Measurements from ENCODE around the gene CHD2. TPM values are rescaled to one million over a fixed set of nuclear protein-coding genes. Genes with fewer than 3 reads are reported as not detected.

Gene CHD2
- total and polyA plus RNA-seq, 2 donors (not counting 3 experiments of a cell fraction or from before 2014, with no cell fraction given) = 53.8 to 97.9 TPM

DNA sequence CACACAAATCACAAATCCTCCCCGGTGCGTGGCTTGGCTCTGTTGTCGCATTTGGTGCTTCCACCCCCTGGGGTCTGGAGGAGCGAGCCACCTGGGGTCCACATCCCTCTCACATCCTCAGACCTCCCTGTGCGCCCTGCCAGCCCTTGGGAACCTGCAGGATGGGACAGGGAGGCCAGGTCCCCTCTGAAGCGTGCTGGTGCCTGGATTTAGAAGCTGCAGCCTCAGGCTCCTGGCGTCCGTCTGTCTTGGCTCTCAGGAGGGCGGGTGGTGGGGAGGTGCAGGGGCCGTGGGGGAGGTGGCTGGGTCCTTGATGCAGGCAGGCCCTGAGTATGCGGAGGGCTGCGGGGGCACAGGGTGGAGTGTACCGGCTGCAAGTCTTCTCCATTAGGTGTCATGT lies 150.5 kb downstream of the CHD2 start:
- H3K27me3 ChIP-seq (ENCODE audit: control insufficient read depth in 2 of 2, insufficient read depth in 2 of 2, low read length in 2 of 2) = no peaks in the 10 kb centered on the region
- no peak overlapping the region for H3K27ac ChIP-seq (ENCODE audit: insufficient read depth, low read depth, low read length)
- no peaks in the 10 kb centered on the region for H3K4me1 ChIP-seq (ENCODE audit: control insufficient read depth, extremely low read depth, insufficient read depth, low read length)
- no peak for DNase-seq (ENCODE audit: low read depth, low spot score)
- TF ChIP-seq JUN (IDR thresholded peaks at IDR 0.05; ENCODE audit: borderline replicate concordance, insufficient read depth, insufficient read length, low read depth) (no peak), FOS (IDR thresholded peaks at IDR 0.05; ENCODE audit: borderline replicate concordance, insufficient read depth, low read length) (no peak), EZH2 (IDR thresholded peaks at IDR 0.05; ENCODE audit: borderline replicate concordance, low read depth, low read length, severe bottlenecking) (no peak), MYC (IDR thresholded peaks at IDR 0.05; ENCODE audit: low read depth, low read length) (no peak), POLR2A (IDR thresholded peaks at IDR 0.05; ENCODE audit: low read depth, low read length) (no peak), POLR2AphosphoS5 (IDR thresholded peaks at IDR 0.05; ENCODE audit: insufficient read depth, low read depth, low read length) (no peak), GATA2 (IDR thresholded peaks at IDR 0.05; ENCODE audit: insufficient read depth, insufficient read length, low read depth, low read length) (no peak)
- TF ChIP-seq, protein P1, sequence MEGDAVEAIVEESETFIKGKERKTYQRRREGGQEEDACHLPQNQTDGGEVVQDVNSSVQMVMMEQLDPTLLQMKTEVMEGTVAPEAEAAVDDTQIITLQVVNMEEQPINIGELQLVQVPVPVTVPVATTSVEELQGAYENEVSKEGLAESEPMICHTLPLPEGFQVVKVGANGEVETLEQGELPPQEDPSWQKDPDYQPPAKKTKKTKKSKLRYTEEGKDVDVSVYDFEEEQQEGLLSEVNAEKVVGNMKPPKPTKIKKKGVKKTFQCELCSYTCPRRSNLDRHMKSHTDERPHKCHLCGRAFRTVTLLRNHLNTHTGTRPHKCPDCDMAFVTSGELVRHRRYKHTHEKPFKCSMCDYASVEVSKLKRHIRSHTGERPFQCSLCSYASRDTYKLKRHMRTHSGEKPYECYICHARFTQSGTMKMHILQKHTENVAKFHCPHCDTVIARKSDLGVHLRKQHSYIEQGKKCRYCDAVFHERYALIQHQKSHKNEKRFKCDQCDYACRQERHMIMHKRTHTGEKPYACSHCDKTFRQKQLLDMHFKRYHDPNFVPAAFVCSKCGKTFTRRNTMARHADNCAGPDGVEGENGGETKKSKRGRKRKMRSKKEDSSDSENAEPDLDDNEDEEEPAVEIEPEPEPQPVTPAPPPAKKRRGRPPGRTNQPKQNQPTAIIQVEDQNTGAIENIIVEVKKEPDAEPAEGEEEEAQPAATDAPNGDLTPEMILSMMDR (IDR thresholded peaks at IDR 0.05; ENCODE audit: extremely low read depth in 1 of 2, insufficient read depth in 1 of 2, low read depth in 1 of 2, low read length in 2 of 2) = no peak
- TF ChIP-seq, protein P2, sequence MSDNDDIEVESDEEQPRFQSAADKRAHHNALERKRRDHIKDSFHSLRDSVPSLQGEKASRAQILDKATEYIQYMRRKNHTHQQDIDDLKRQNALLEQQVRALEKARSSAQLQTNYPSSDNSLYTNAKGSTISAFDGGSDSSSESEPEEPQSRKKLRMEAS (IDR thresholded peaks at IDR 0.05; ENCODE audit: insufficient read depth, insufficient read length) = no peak
- H3K9me1 ChIP-seq (replicated peaks; ENCODE audit: control insufficient read depth, extremely low read depth, insufficient read depth, low read length) = no peaks in the 10 kb centered on the region
- H3K79me2 ChIP-seq (ENCODE audit: control insufficient read depth, insufficient read depth, low read length) = no peaks in the 10 kb centered on the region
- H3K4me3 ChIP-seq (replicated peaks in 1 of 3; ENCODE audit: insufficient read depth in 1 of 3, low read depth in 1 of 3, low read length in 3 of 3) = no peak overlapping the region
- ChIA-PET POLR2A (no interaction called here), CTCF (interaction anchor here (0.6 kb wide), 1 partner anchor 20 kb away, joined by 3 read pairs; no protein-coding TSS in a partner anchor)
- FAIRE-seq = no peak
- H2AFZ ChIP-seq (ENCODE audit: low read depth, low read length) = no peak overlapping the region
- H3K9ac ChIP-seq (replicated peaks; ENCODE audit: extremely low read depth, insufficient read depth, low read length) = no peak overlapping the region
- H3K4me2 ChIP-seq (ENCODE audit: insufficient read depth, low read length) = no peak overlapping the region
- no peaks in the 10 kb centered on the region for H4K20me1 ChIP-seq (replicated peaks; ENCODE audit: control insufficient read depth, extremely low read depth, insufficient read depth, low read length)
- no peaks in the 10 kb centered on the region for H3K36me3 ChIP-seq (ENCODE audit: control insufficient read depth in 2 of 2, extremely low read depth in 1 of 2, insufficient read depth in 2 of 2, low read length in 2 of 2)
- H3K9me3 ChIP-seq (replicated peaks; ENCODE audit: control insufficient read depth, insufficient read depth, low read length) = no peaks in the 10 kb centered on the region
- dilution Hi-C loops (cut with MboI; ENCODE audit: extremely low pct_ligation_motif_present, low sequenced_read_pairs) (no loop called here), intact Hi-C loops (cut with micrococcal nuclease) (no loop called here)
- BruUV-seq (replicated peaks) = no TSS peak
